Measurements from ENCODE around the gene FILIP1L.

DNA sequence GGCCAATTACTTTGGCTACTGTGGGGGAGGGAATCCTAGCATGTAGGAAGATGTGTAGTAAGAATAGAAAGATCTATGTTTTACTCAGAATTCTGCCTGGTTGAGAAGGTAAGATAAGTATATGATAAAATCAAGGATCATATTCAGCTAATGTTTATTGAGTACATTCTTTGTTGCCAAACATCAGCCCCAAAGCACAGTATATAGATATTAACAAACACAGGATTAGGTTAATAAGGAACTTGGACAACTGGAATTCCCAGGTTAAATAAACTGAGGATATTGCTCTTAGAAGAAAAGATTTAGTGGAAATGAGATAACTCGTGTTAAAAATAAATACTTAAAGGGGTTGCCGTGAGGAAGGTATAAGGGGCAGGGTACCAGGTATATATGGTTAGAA lies 129.6 kb downstream of the FILIP1L start:
- TF ChIP-seq REST (IDR thresholded peaks at IDR 0.05; ENCODE audit: low read depth) (no peak), CEBPB (IDR thresholded peaks at IDR 0.05; ENCODE audit: low read depth) (no peak), EZH2 (IDR thresholded peaks at IDR 0.05) (no peak), YY1 (IDR thresholded peaks at IDR 0.05; ENCODE audit: extremely low read depth, insufficient replicate concordance, low read depth, low read length) (no peak), TCF7L2 (IDR thresholded peaks at IDR 0.05; ENCODE audit: borderline replicate concordance, extremely low read depth, insufficient read depth, insufficient read length) (no peak)

All from HCT116 (cell line).